Transverse colon (tissue), 4 donors: ENCODE measurements around the gene IRF6. TPM values are rescaled to one million over a fixed set of nuclear protein-coding genes. Genes with fewer than 3 reads are reported as not detected.

Experiments used
- DNase-seq: peaks from one replicate; pipeline ENCODE4 v3.0.0-alpha.2; 2019
- H3K27ac ChIP-seq, 4 donors: fragments of 200-600 bp; sonication (generic); 2 replicates each; pipeline ENCODE4 v1.5.1; 2016 to 2018; ENCODE audit warnings: inconsistent platforms in 4 of 4
- H3K27me3 ChIP-seq: fragments of 200-600 bp; sonication (generic); 2 replicates; pipeline ENCODE4 v1.5.1; 2017; ENCODE audit warnings: inconsistent platforms
- H3K36me3 ChIP-seq, 4 donors: fragments of 200-600 bp; sonication (generic); 2 replicates each; pipeline ENCODE4 v1.5.1; 2017 to 2019; ENCODE audit warnings: inconsistent platforms in 4 of 4
- H3K4me1 ChIP-seq, 4 donors: fragments of 200-600 bp; sonication (generic); 2 replicates each; pipeline ENCODE4 v1.5.1; 2017 to 2020; ENCODE audit warnings: inconsistent platforms in 4 of 4
- H3K4me3 ChIP-seq, 4 donors: fragments of 200-600 bp; sonication (generic); 1 replicate in 1 of 4; 2 replicates in 3 of 4; pipeline versions ENCODE4 v1.5.1 to v1.6.1; 2017 to 2019; ENCODE audit warnings: inconsistent platforms in 4 of 4
- H3K9me3 ChIP-seq, 2 donors: fragments of 200-600 bp; sonication (generic); 2 replicates each; pipeline ENCODE4 v1.5.1; 2017 to 2019; ENCODE audit warnings: inconsistent platforms in 2 of 2
- CTCF ChIP-seq, 5 experiments: fragments of 200-600 bp in 3 of 5; fragments of 450-650 bp in 2 of 5; sonication (generic) in 3 of 5; IDR thresholded peaks; 1 replicate in 2 of 5; 2 replicates in 3 of 5; pipeline ENCODE4 v1.5.1; 2016 to 2017; ENCODE audit warnings: antibody characterized with exemption in 5 of 5, inconsistent platforms in 3 of 5, mild to moderate bottlenecking in 2 of 5, moderate library complexity in 1 of 5
- EP300 ChIP-seq: sonication (generic); formaldehyde crosslinking; IDR thresholded peaks from one replicate; pipeline ENCODE4 v1.6.1; 2017; ENCODE audit warnings: antibody characterized with exemption, low read depth
- POLR2A ChIP-seq: fragments of 450-650 bp; IDR thresholded peaks from one replicate; pipeline ENCODE4 v1.6.1; 2016; ENCODE audit warnings: antibody characterized with exemption, mild to moderate bottlenecking, moderate library complexity
- POLR2AphosphoS5 ChIP-seq, 3 donors: sonication (generic); formaldehyde crosslinking; IDR thresholded peaks; one replicate each; pipeline ENCODE4 v1.6.1; 2016; ENCODE audit warnings: antibody characterized with exemption in 3 of 3
- WGBS, 2 donors: methylation state at CpG; one replicate each; pipeline ENCODE4 v1.1.5; 2018; ENCODE audit warnings: low coverage in 1 of 2; 5-methylcytosine and 5-hydroxymethylcytosine counted together
- in situ Hi-C, 4 donors: fragments of 200-750 bp; cut with MboI; loops; one replicate each; pipeline versions ENCODE4 v1.15.0 to v1.15.1; 2017; ENCODE audit warnings: low sequenced_read_pairs in 3 of 4, low pct_ligation_motif_present in 1 of 4, low pct_unique_long_range_greater_than_20kb in 1 of 4
- intact Hi-C: fragments of 100-400 bp; cut with DNase I; formaldehyde crosslinking; loops from one replicate; pipeline ENCODE4 v1.15.1; 2023; ENCODE audit warnings: low total_unique reads
- total RNA-seq, 4 donors: library from RNA; depleted of rRNA; stranded (reverse); fragments of >200 nt; gene quantifications; one replicate each; pipeline ENCODE4 v1.1.0, GENCODE V29; 2016

IRF6 gene
- total RNA-seq, 4 donors from 2014 or later: 26.1 to 78.0 (median 44.4) TPM

- in situ Hi-C loops: no loop called here
- H3K9me3 ChIP-seq: no peaks in the 10 kb centered on the region
These were observed 38.2 kb downstream of the IRF6 start for GRCh38 chr1:209767706-209768105.

GRCh38 chr1:209767096-209767495, 38.8 kb downstream of the IRF6 start:
- Histone ChIP-seq H3K27me3 (no peaks in the 10 kb centered on the region), H3K4me1 (peaks cover 6 to 25% (median 21%) of the 10 kb centered on the region in 4 donors), H3K27ac (no peak overlapping the region), H3K4me3 (no peak overlapping the region), H3K9me3 (no peaks in the 10 kb centered on the region), H3K36me3 (no peaks in the 10 kb centered on the region)
- in situ Hi-C loops (no loop called here), intact Hi-C loops (no loop called here)
- TF ChIP-seq POLR2AphosphoS5 (IDR thresholded peaks at IDR 0.05): no peak
- TF ChIP-seq POLR2A: no peak
- TF ChIP-seq EP300: no peak
- no peak for TF ChIP-seq CTCF (IDR thresholded peaks at IDR 0.05)
- DNase-seq: no peak

More at GRCh38 chr1:209767706-209768105, 38.2 kb downstream of the IRF6 start:
- no peak for DNase-seq
- H3K4me1 ChIP-seq: peaks cover 6 to 25% (median 21%) of the 10 kb centered on the region in 4 donors
- H3K4me3 ChIP-seq: no peak overlapping the region
- intact Hi-C loops: no loop called here
- H3K36me3 ChIP-seq: no peaks in the 10 kb centered on the region
- TF ChIP-seq EP300 (no peak), POLR2AphosphoS5 (IDR thresholded peaks at IDR 0.05) (no peak), POLR2A (no peak), CTCF (IDR thresholded peaks at IDR 0.05) (no peak)
- H3K27me3 ChIP-seq: no peaks in the 10 kb centered on the region
- peak overlapping the region; percentile 75 to 88 (median 80) for H3K27ac ChIP-seq

- TF ChIP-seq EP300 (no peak), CTCF (IDR thresholded peaks at IDR 0.05) (no peak), POLR2AphosphoS5 (IDR thresholded peaks at IDR 0.05) (no peak)
- in situ Hi-C loops (no loop called here), intact Hi-C loops (no loop called here)
These were observed 39.9 kb downstream of the IRF6 start for GRCh38 chr1:209766051-209766450.

GRCh38 chr1:209761011-209761635, 44.8 kb downstream of the IRF6 start:
- no peak for TF ChIP-seq POLR2A
- no peak for TF ChIP-seq EP300
- no peak for TF ChIP-seq CTCF (IDR thresholded peaks at IDR 0.05)
- TF ChIP-seq POLR2AphosphoS5 (IDR thresholded peaks at IDR 0.05): no peak
- Histone ChIP-seq H3K27me3 (no peaks in the 10 kb centered on the region), H3K4me3 (no peak overlapping the region), H3K4me1 (no peaks in the 10 kb centered on the region), H3K36me3 (no peaks in the 10 kb centered on the region), H3K27ac (no peak overlapping the region), H3K9me3 (no peaks in the 10 kb centered on the region)
- in situ Hi-C loops (no loop called here), intact Hi-C loops (no loop called here)
- no peak for DNase-seq

More at GRCh38 chr1:209766051-209766450, 39.9 kb downstream of the IRF6 start:
- H3K9me3 ChIP-seq: no peaks in the 10 kb centered on the region
- no peak for DNase-seq
- no peaks in the 10 kb centered on the region for H3K27me3 ChIP-seq
- H3K4me3 ChIP-seq: no peak overlapping the region
- H3K36me3 ChIP-seq: no peaks in the 10 kb centered on the region
- 69 to 100% methylated on average over 1 to 2 of the region's 2 CpGs for WGBS, 2 donors
- no peak overlapping the region for H3K27ac ChIP-seq
- H3K4me1 ChIP-seq: peaks cover 6 to 25% (median 21%) of the 10 kb centered on the region in 4 donors
